GM23248 (cell line): ENCODE results near the gene SAMD14. TPM values are rescaled to one million over a fixed set of nuclear protein-coding genes. Genes with fewer than 3 reads are reported as not detected.
A peak's percentile ranks its signal among the peaks of the same experiment; 100 is the strongest.

Experiments used
- DNase-seq: peaks from one replicate; pipeline ENCODE4 v3.0.0-alpha.2; 2015
- H2AFZ ChIP-seq: fragments of 200-600 bp; sonication (generic); 2 replicates; pipeline ENCODE4 v1.6.1; 2016; ENCODE audit warnings: antibody characterized with exemption
- H3F3A ChIP-seq: fragments of 200-600 bp; sonication (generic); 2 replicates; pipeline ENCODE4 v1.6.1; 2016; ENCODE audit warnings: mild to moderate bottlenecking, antibody characterized with exemption, mixed run types; ENCODE audit not compliant: insufficient read depth
- H3K27ac ChIP-seq: fragments of 200-600 bp; sonication (generic); 2 replicates; pipeline ENCODE4 v1.5.1; 2016; ENCODE audit warnings: mild to moderate bottlenecking
- H3K27me3 ChIP-seq: fragments of 200-600 bp; sonication (generic); replicated peaks from 2 replicates; pipeline ENCODE4 v1.6.1; 2016; ENCODE audit warnings: mild to moderate bottlenecking; ENCODE audit not compliant: insufficient read depth
- H3K36me3 ChIP-seq: fragments of 200-600 bp; sonication (generic); 2 replicates; pipeline ENCODE4 v1.6.1; 2016; ENCODE audit warnings: low read depth, mild to moderate bottlenecking
- H3K4me1 ChIP-seq: fragments of 200-600 bp; sonication (generic); 2 replicates; pipeline ENCODE4 v1.6.1; 2016; ENCODE audit warnings: mild to moderate bottlenecking; ENCODE audit not compliant: insufficient read depth
- H3K4me2 ChIP-seq: fragments of 200-600 bp; sonication (generic); one replicate; pipeline ENCODE4 v1.6.1; 2016; ENCODE audit warnings: mild to moderate bottlenecking; ENCODE audit not compliant: unreplicated experiment
- H3K4me3 ChIP-seq: fragments of 200-600 bp; sonication (generic); 2 replicates; pipeline ENCODE4 v1.5.1; 2016; ENCODE audit warnings: mild to moderate bottlenecking
- H3K79me2 ChIP-seq: fragments of 200-600 bp; sonication (generic); 2 replicates; pipeline ENCODE4 v1.6.1; 2016; ENCODE audit warnings: mild to moderate bottlenecking; ENCODE audit not compliant: insufficient read depth
- H3K9ac ChIP-seq: fragments of 200-600 bp; sonication (generic); 2 replicates; pipeline ENCODE4 v1.6.1; 2016; ENCODE audit warnings: mild to moderate bottlenecking
- H3K9me2 ChIP-seq: fragments of 200-600 bp; sonication (generic); 2 replicates; pipeline ENCODE4 v1.6.1; 2016; ENCODE audit warnings: mixed run types, mild to moderate bottlenecking, moderate library complexity; ENCODE audit not compliant: insufficient read depth
- H3K9me3 ChIP-seq: fragments of 200-600 bp; sonication (generic); one replicate; pipeline ENCODE4 v1.6.1; 2017; ENCODE audit warnings: low read depth
- H4K20me1 ChIP-seq: fragments of 200-600 bp; sonication (generic); 2 replicates; pipeline ENCODE4 v1.6.0; 2016; ENCODE audit not compliant: insufficient read depth
- EZH2 ChIP-seq: fragments of 200-600 bp; sonication (generic); IDR thresholded peaks from 2 replicates; pipeline ENCODE4 v1.6.1; 2018; ENCODE audit warnings: antibody characterized with exemption, mild to moderate bottlenecking; ENCODE audit not compliant: insufficient read depth, poor library complexity, severe bottlenecking
- EZH2phosphoT487 ChIP-seq: fragments of 200-600 bp; sonication (generic); IDR thresholded peaks from 2 replicates; pipeline ENCODE4 v1.6.1; 2018; ENCODE audit warnings: antibody characterized with exemption, moderate library complexity, mild to moderate bottlenecking, low read depth; ENCODE audit not compliant: insufficient read depth
- WGBS, 2 experiments: methylation state at CpG; one replicate each; pipeline ENCODE4 v1.1.6; 2015 to 2017; ENCODE audit warnings: low lambda C conversion rate in 2 of 2, low coverage in 1 of 2; ENCODE audit errors: missing lambda C conversion rate in 2 of 2; 5-methylcytosine and 5-hydroxymethylcytosine counted together
- in situ Hi-C: fragments of 300-500 bp; cut with MboI; formaldehyde crosslinking; loops from 2 replicates; pipeline ENCODE4 v1.15.0; 2020
- polyA plus RNA-seq: library from polyadenylated mRNA; unstranded; fragments of >200 nt; fragmentation: Nextera tagmentation; extraction: Ambion mirVana; gene quantifications from 2 replicates; pipeline ENCODE4 v1.2.1, GENCODE V29; 2016
- total RNA-seq: library from RNA; depleted of rRNA; stranded (reverse); fragments of >200 nt; shearing (Covaris generic); gene quantifications from 2 replicates; pipeline ENCODE4 v1.2.3, GENCODE V29; 2014

Gene SAMD14
- total and polyA plus RNA-seq, 2 experiments from 2014 or later: 1.3 to 3.0 TPM

DNA sequence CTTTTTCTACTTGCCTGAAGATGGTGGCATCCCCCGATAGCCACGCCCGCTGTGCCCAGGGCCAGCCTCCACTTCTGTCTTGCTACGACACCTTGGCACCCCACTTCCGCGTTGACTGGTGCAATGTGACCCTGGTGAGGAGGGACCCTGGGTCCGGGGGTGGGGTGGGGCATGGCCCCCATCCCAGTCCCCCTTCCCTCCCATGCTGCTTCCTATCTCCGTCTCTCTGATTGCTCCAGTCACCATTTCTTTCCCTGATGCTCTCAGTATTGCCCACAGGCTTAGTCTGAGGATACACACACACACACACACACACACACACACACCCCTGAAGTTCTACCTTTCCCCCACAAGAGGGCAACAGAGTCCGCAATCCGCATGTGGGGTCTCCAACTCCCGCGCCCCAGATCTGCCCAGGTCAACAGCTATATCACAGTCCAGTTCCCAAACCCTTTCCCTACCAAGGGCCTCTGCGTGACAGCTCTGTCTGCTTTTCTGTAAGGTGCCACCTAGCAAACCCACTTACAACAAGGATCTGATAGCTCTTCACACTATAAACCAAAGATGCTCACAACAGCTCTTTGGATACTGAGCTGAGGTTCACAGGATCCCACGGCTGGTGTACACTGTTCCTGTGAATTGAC, 39.3 kb upstream of the SAMD14 start:
- 37 to 38% methylated on average over 14 of the region's 14 CpGs for WGBS, 2 experiments
- H3F3A ChIP-seq: peaks cover 15% of the 10 kb centered on the region
- no peak overlapping the region for H2AFZ ChIP-seq
- H3K4me2 ChIP-seq: no peak overlapping the region
- no peaks in the 10 kb centered on the region for H3K36me3 ChIP-seq
- H4K20me1 ChIP-seq: no peaks in the 10 kb centered on the region
- H3K9me2 ChIP-seq: no peaks in the 10 kb centered on the region
- peak; percentile 68 for DNase-seq
- in situ Hi-C loops: no loop called here
- H3K27me3 ChIP-seq: no peaks in the 10 kb centered on the region
- no peak overlapping the region for H3K4me3 ChIP-seq
- 0 out of 2 replicates have a peak overlapping the region, but pooled peaks have one; percentile 6 for H3K27ac ChIP-seq
- no peaks in the 10 kb centered on the region for H3K79me2 ChIP-seq
- peaks cover 15% of the 10 kb centered on the region for H3K4me1 ChIP-seq
- no peak overlapping the region; the same call in 1 of the 2 replicates for H3K9ac ChIP-seq
- H3K9me3 ChIP-seq: no peaks in the 10 kb centered on the region
- no peak for TF ChIP-seq EZH2
- TF ChIP-seq EZH2phosphoT487: no peak

GRCh38 chr17:50168319-50168718, 38.4 kb upstream of the SAMD14 start:
- no peak overlapping the region for H3K4me2 ChIP-seq
- no peak overlapping the region for H2AFZ ChIP-seq
- no peak for TF ChIP-seq EZH2
- TF ChIP-seq EZH2phosphoT487: no peak
- in situ Hi-C loops: no loop called here
- no peaks in the 10 kb centered on the region for H3K9me3 ChIP-seq
- WGBS, 2 experiments: 87 to 91% methylated on average over 13 of the region's 13 CpGs
- DNase-seq: no peak
- H3K79me2 ChIP-seq: no peaks in the 10 kb centered on the region
- H4K20me1 ChIP-seq: no peaks in the 10 kb centered on the region
- no peak overlapping the region for H3K27ac ChIP-seq
- no peak overlapping the region for H3K9ac ChIP-seq
- peaks cover 7% of the 10 kb centered on the region for H3K4me1 ChIP-seq
- H3K36me3 ChIP-seq: no peaks in the 10 kb centered on the region
- peaks cover 14% of the 10 kb centered on the region for H3F3A ChIP-seq
- H3K27me3 ChIP-seq: no peaks in the 10 kb centered on the region
- no peak overlapping the region for H3K4me3 ChIP-seq
- H3K9me2 ChIP-seq: no peaks in the 10 kb centered on the region

- no peaks in the 10 kb centered on the region for H3K9me3 ChIP-seq
- in situ Hi-C loops: no loop called here
- H3K4me1 ChIP-seq: no peaks in the 10 kb centered on the region
- no peaks in the 10 kb centered on the region for H3K9me2 ChIP-seq
- no peak overlapping the region for H3K27ac ChIP-seq
- DNase-seq: no peak
- H3K9ac ChIP-seq: no peak overlapping the region
- H3K36me3 ChIP-seq: no peaks in the 10 kb centered on the region
- H3K4me2 ChIP-seq: no peak overlapping the region
- TF ChIP-seq EZH2 (no peak), EZH2phosphoT487 (no peak)
- no peaks in the 10 kb centered on the region for H4K20me1 ChIP-seq
- H3K79me2 ChIP-seq: no peaks in the 10 kb centered on the region
- peaks cover 6% of the 10 kb centered on the region; the same call in 1 of the 2 replicates for H3F3A ChIP-seq
- no peak overlapping the region for H2AFZ ChIP-seq
- no peak overlapping the region for H3K4me3 ChIP-seq
- H3K27me3 ChIP-seq: no peaks in the 10 kb centered on the region
- WGBS, 2 experiments: 89 to 92% methylated on average over 13 to 17 of the region's 19 CpGs
Measured at GRCh38 chr17:50167371-50167770, 37.4 kb upstream of the SAMD14 start.

GRCh38 chr17:50166518-50167181, 36.7 kb upstream of the SAMD14 start:
- TF ChIP-seq EZH2 (no peak), EZH2phosphoT487 (no peak)
- Histone ChIP-seq H2AFZ (no peak overlapping the region), H3K36me3 (no peaks in the 10 kb centered on the region), H4K20me1 (no peaks in the 10 kb centered on the region), H3K79me2 (no peaks in the 10 kb centered on the region), H3F3A (peaks cover 6% of the 10 kb centered on the region; the same call in 1 of the 2 replicates), H3K4me1 (0 out of 2 replicates have a peak, but pooled peaks cover 2% of the 10 kb centered on the region), H3K9me3 (no peaks in the 10 kb centered on the region), H3K9me2 (no peaks in the 10 kb centered on the region), H3K4me2 (no peak overlapping the region), H3K27ac (no peak overlapping the region), H3K27me3 (no peaks in the 10 kb centered on the region), H3K9ac (no peak overlapping the region), H3K4me3 (no peak overlapping the region)
- in situ Hi-C loops: no loop called here
- 69 to 70% methylated on average over 3 to 7 of the region's 7 CpGs for WGBS, 2 experiments
- DNase-seq: no peak
